HepG2 (cell line): ENCODE results near the gene ZC3H4. TPM values are rescaled to one million over a fixed set of nuclear protein-coding genes. Genes with fewer than 3 reads are reported as not detected.
A peak's percentile ranks its signal among the peaks of the same experiment; 100 is the strongest.

Experiments used
- FLYWCH1 ChIP-seq: sonication (generic); formaldehyde crosslinking; IDR thresholded peaks from 2 replicates; pipeline ENCODE4 v1.8.1; 2023; ENCODE audit warnings: mild to moderate bottlenecking, missing genetic modification reagents
- KDM5A ChIP-seq: fragments of 200-600 bp; sonication (generic); IDR thresholded peaks from 2 replicates; pipeline ENCODE4 v1.7.0; 2018; ENCODE audit warnings: antibody characterized with exemption, mild to moderate bottlenecking, low read length, borderline replicate concordance
- KDM6A ChIP-seq: IDR thresholded peaks from 2 replicates; pipeline ENCODE4 v1.6.1; 2016; ENCODE audit warnings: low read depth
- REL ChIP-seq: sonication (generic); formaldehyde crosslinking; conservative IDR thresholded peaks from 2 replicates; pipeline ENCODE4 v1.8.0; 2022; ENCODE audit warnings: mild to moderate bottlenecking, missing genetic modification reagents, moderate library complexity
- SRSF9 ChIP-seq: fragments of 200-400 bp; formaldehyde crosslinking; IDR thresholded peaks from 2 replicates; pipeline ENCODE4 v1.6.1; 2018; ENCODE audit warnings: borderline replicate concordance, mild to moderate bottlenecking, low read depth, low read length; ENCODE audit not compliant: insufficient read depth, poor library complexity, severe bottlenecking
- SYNCRIP ChIP-seq: fragments of 200-400 bp; formaldehyde crosslinking; IDR thresholded peaks from 2 replicates; pipeline ENCODE4 v1.6.1; 2018; ENCODE audit warnings: mild to moderate bottlenecking, low read depth, low read length; ENCODE audit not compliant: insufficient read depth
- TEAD3 ChIP-seq: optimal IDR thresholded peaks from 2 replicates; pipeline ENCODE3; 2016; ENCODE audit warnings: borderline replicate concordance
- THAP11 ChIP-seq: IDR thresholded peaks from 2 replicates; pipeline ENCODE4 v1.6.1; 2016; ENCODE audit warnings: missing biosample characterization, missing genetic modification reagents
- ZBTB1 ChIP-seq: sonication (generic); formaldehyde crosslinking; IDR thresholded peaks from 2 replicates; pipeline ENCODE4 v1.4.0; 2020; ENCODE audit warnings: missing genetic modification reagents, borderline replicate concordance
- ZFP36L2 ChIP-seq: sonication (generic); formaldehyde crosslinking; IDR thresholded peaks from 2 replicates; pipeline ENCODE4 v1.4.0; 2020; ENCODE audit warnings: missing genetic modification reagents
- ZFP41 ChIP-seq: sonication (generic); formaldehyde crosslinking; IDR thresholded peaks from 2 replicates; pipeline ENCODE4 v1.4.0; 2020; ENCODE audit warnings: mild to moderate bottlenecking, missing genetic modification reagents, borderline replicate concordance
- ZFP62 ChIP-seq: sonication (generic); formaldehyde crosslinking; IDR thresholded peaks from 2 replicates; pipeline ENCODE4 v1.4.0; 2020; ENCODE audit warnings: missing genetic modification reagents
- ZFP82 ChIP-seq: sonication (generic); formaldehyde crosslinking; IDR thresholded peaks from 2 replicates; pipeline ENCODE4 v1.5.1; 2020; ENCODE audit warnings: mild to moderate bottlenecking, missing genetic modification reagents, borderline replicate concordance
- ZNF354B ChIP-seq: sonication (generic); formaldehyde crosslinking; IDR thresholded peaks from 2 replicates; pipeline ENCODE4 v1.8.0; 2022; ENCODE audit warnings: mild to moderate bottlenecking, missing genetic modification reagents
- ZNF383 ChIP-seq: sonication (generic); formaldehyde crosslinking; IDR thresholded peaks from 2 replicates; pipeline ENCODE4 v1.4.0; 2020; ENCODE audit warnings: missing genetic modification reagents, mild to moderate bottlenecking, borderline replicate concordance
- ZNF44 ChIP-seq: sonication (generic); formaldehyde crosslinking; IDR thresholded peaks from 2 replicates; pipeline ENCODE4 v1.5.1; 2020; ENCODE audit warnings: mild to moderate bottlenecking, missing genetic modification reagents
- ZNF792 ChIP-seq: IDR thresholded peaks from 2 replicates; pipeline ENCODE4 v1.6.1; 2016
- polyA plus RNA-seq, 8 experiments: library from polyadenylated mRNA; depleted of rRNA in 3 of 8; stranded (reverse) in 7 of 8; unstranded in 1 of 8; fragments of >200 nt; fragmentation: Illumina TruSeq in 4 of 8; extraction: Trizol in 4 of 8; gene quantifications; 2 replicates each; pipeline versions ENCODE4 v1.2.1 to v1.2.3, GENCODE V29; 2011 to 2016; ENCODE audit warnings: low read depth in 4 of 8, missing spikeins in 1 of 8, mixed read lengths in 1 of 8; ENCODE audit not compliant: insufficient read depth in 1 of 8
- total RNA-seq, 5 experiments: library from RNA; depleted of rRNA; stranded (reverse); fragments of >200 nt; fragmentation: Illumina TruSeq; extraction: Trizol; gene quantifications; 2 replicates each; pipeline ENCODE4 v1.2.3, GENCODE V29; 2016; ENCODE audit warnings: low read depth in 1 of 5
- TF ChIP-seq, protein P1 (sequence below): sonication (generic); formaldehyde crosslinking; IDR thresholded peaks from 2 replicates; pipeline ENCODE4 v1.4.0; 2020; ENCODE audit warnings: missing genetic modification reagents, borderline replicate concordance
- TF ChIP-seq, protein P2 (sequence below): sonication (generic); formaldehyde crosslinking; IDR thresholded peaks from 2 replicates; pipeline ENCODE4 v1.4.0; 2020; ENCODE audit warnings: mild to moderate bottlenecking, missing genetic modification reagents
- TF ChIP-seq, protein P3 (sequence below): sonication (generic); formaldehyde crosslinking; IDR thresholded peaks from 2 replicates; pipeline ENCODE4 v1.5.0; 2020; ENCODE audit warnings: mild to moderate bottlenecking, missing genetic modification reagents, moderate library complexity
- TF ChIP-seq, protein P4 (sequence below): IDR thresholded peaks from 2 replicates; pipeline ENCODE4 v1.6.1; 2016; ENCODE audit warnings: control low read depth
- TF ChIP-seq, protein P5 (sequence below): sonication (generic); formaldehyde crosslinking; IDR thresholded peaks from 2 replicates; pipeline ENCODE4 v1.5.0; 2020; ENCODE audit warnings: mild to moderate bottlenecking, missing genetic modification reagents

Gene ZC3H4
- total and polyA plus RNA-seq, 2 of the 13 experiments (the other 11 are each of a cell fraction or from before 2014, with no cell fraction given), result 1.8 to 10.7 TPM

DNA sequence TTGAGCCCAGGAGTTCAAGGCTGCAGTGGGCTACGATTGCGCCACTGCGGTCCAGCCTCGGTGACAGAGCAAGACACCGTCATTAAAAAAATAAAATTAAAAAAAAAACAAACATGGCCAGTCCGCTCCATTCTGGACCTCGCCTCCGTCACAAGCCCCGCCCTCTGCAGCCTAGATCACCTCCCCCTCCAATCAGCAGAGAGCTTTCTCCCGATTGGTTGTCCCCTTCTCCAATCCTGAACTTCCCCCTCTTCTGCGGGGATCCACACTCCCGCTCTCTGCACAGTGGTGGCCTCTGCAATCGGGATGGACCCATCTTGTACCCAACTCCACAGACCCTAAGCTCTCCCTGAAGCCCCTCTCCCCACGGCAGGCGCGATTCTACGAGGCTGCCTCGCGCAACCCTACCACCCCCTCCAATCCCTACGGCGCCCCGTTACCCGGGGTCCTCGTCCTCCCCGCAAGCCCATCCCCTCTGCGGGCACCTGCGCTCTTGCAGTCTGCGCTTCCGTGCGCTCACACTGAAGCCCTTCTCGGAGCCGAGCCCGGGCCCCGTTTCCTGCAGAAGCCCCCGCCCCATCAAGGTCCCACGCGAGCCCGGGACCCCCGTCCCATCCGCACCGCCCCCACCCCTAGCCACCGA lies 65.7 kb downstream of the ZC3H4 start (continued):
- TF ChIP-seq, protein P1, sequence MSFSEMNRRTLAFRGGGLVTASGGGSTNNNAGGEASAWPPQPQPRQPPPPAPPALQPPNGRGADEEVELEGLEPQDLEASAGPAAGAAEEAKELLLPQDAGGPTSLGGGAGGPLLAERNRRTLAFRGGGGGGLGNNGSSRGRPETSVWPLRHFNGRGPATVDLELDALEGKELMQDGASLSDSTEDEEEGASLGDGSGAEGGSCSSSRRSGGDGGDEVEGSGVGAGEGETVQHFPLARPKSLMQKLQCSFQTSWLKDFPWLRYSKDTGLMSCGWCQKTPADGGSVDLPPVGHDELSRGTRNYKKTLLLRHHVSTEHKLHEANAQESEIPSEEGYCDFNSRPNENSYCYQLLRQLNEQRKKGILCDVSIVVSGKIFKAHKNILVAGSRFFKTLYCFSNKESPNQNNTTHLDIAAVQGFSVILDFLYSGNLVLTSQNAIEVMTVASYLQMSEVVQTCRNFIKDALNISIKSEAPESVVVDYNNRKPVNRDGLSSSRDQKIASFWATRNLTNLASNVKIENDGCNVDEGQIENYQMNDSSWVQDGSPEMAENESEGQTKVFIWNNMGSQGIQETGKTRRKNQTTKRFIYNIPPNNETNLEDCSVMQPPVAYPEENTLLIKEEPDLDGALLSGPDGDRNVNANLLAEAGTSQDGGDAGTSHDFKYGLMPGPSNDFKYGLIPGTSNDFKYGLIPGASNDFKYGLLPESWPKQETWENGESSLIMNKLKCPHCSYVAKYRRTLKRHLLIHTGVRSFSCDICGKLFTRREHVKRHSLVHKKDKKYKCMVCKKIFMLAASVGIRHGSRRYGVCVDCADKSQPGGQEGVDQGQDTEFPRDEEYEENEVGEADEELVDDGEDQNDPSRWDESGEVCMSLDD (CRISPR knock-in tag), result no peak
- TF ChIP-seq ZNF383 (CRISPR knock-in tag), result no peak
- TF ChIP-seq KDM5A, result 0 out of 2 replicates have a peak, but pooled peaks have one; percentile 38
- TF ChIP-seq ZBTB1 (CRISPR knock-in tag), result no peak
- TF ChIP-seq TEAD3 (CRISPR knock-in tag), result peak; percentile 35
- no peak for TF ChIP-seq REL (CRISPR knock-in tag)
- TF ChIP-seq ZNF44, result no peak
- TF ChIP-seq FLYWCH1 (CRISPR knock-in tag), result no peak
- 0 out of 2 replicates have a peak, but pooled peaks have one; percentile 36 for TF ChIP-seq ZFP82 (CRISPR knock-in tag)
- TF ChIP-seq, protein P2, sequence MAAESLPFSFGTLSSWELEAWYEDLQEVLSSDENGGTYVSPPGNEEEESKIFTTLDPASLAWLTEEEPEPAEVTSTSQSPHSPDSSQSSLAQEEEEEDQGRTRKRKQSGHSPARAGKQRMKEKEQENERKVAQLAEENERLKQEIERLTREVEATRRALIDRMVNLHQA (CRISPR knock-in tag), result no peak
- TF ChIP-seq ZFP41 (CRISPR knock-in tag), result no peak
- TF ChIP-seq SRSF9, result no peak
- TF ChIP-seq, protein P3, sequence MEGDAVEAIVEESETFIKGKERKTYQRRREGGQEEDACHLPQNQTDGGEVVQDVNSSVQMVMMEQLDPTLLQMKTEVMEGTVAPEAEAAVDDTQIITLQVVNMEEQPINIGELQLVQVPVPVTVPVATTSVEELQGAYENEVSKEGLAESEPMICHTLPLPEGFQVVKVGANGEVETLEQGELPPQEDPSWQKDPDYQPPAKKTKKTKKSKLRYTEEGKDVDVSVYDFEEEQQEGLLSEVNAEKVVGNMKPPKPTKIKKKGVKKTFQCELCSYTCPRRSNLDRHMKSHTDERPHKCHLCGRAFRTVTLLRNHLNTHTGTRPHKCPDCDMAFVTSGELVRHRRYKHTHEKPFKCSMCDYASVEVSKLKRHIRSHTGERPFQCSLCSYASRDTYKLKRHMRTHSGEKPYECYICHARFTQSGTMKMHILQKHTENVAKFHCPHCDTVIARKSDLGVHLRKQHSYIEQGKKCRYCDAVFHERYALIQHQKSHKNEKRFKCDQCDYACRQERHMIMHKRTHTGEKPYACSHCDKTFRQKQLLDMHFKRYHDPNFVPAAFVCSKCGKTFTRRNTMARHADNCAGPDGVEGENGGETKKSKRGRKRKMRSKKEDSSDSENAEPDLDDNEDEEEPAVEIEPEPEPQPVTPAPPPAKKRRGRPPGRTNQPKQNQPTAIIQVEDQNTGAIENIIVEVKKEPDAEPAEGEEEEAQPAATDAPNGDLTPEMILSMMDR (CRISPR knock-in tag), result no peak
- TF ChIP-seq, protein P4, sequence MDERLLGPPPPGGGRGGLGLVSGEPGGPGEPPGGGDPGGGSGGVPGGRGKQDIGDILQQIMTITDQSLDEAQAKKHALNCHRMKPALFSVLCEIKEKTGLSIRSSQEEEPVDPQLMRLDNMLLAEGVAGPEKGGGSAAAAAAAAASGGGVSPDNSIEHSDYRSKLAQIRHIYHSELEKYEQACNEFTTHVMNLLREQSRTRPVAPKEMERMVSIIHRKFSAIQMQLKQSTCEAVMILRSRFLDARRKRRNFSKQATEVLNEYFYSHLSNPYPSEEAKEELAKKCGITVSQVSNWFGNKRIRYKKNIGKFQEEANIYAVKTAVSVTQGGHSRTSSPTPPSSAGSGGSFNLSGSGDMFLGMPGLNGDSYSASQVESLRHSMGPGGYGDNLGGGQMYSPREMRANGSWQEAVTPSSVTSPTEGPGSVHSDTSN (CRISPR knock-in tag), result peak; percentile 47; the same call in 1 of the 2 replicates
- no peak for TF ChIP-seq ZFP62
- TF ChIP-seq, protein P5, sequence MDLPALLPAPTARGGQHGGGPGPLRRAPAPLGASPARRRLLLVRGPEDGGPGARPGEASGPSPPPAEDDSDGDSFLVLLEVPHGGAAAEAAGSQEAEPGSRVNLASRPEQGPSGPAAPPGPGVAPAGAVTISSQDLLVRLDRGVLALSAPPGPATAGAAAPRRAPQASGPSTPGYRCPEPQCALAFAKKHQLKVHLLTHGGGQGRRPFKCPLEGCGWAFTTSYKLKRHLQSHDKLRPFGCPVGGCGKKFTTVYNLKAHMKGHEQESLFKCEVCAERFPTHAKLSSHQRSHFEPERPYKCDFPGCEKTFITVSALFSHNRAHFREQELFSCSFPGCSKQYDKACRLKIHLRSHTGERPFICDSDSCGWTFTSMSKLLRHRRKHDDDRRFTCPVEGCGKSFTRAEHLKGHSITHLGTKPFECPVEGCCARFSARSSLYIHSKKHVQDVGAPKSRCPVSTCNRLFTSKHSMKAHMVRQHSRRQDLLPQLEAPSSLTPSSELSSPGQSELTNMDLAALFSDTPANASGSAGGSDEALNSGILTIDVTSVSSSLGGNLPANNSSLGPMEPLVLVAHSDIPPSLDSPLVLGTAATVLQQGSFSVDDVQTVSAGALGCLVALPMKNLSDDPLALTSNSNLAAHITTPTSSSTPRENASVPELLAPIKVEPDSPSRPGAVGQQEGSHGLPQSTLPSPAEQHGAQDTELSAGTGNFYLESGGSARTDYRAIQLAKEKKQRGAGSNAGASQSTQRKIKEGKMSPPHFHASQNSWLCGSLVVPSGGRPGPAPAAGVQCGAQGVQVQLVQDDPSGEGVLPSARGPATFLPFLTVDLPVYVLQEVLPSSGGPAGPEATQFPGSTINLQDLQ, result peak; percentile 71; the same call in 1 of the 2 replicates
- TF ChIP-seq ZFP36L2 (CRISPR knock-in tag), result no peak
- TF ChIP-seq ZNF792 (CRISPR knock-in tag), result no peak
- TF ChIP-seq SYNCRIP, result no peak
- no peak for TF ChIP-seq ZNF354B (CRISPR knock-in tag)
- TF ChIP-seq THAP11 (CRISPR knock-in tag), result peak; percentile 62; the same call in 1 of the 2 replicates
- TF ChIP-seq KDM6A (CRISPR knock-in tag), result no peak
